Suprapubic skin (tissue), 4 donors: ENCODE results near the gene CACNA1A. TPM values are rescaled to one million over a fixed set of nuclear protein-coding genes. Genes with fewer than 3 reads are reported as not detected.

Source experiments
- DNase-seq, 2 donors: peaks; one replicate each; pipeline ENCODE4 v3.0.0-alpha.2; 2019; ENCODE audit warnings: low spot score in 2 of 2
- H3K27ac ChIP-seq: fragments of 200-600 bp; sonication (generic); one replicate; pipeline ENCODE4 v1.5.1; 2019
- H3K27me3 ChIP-seq: fragments of 200-600 bp; sonication (generic); one replicate; pipeline ENCODE4 v1.5.1; 2019
- H3K36me3 ChIP-seq: fragments of 200-600 bp; sonication (generic); one replicate; pipeline ENCODE4 v1.5.1; 2019
- H3K4me1 ChIP-seq: fragments of 200-600 bp; sonication (generic); one replicate; pipeline ENCODE4 v1.5.1; 2019
- H3K4me3 ChIP-seq: fragments of 200-600 bp; sonication (generic); one replicate; pipeline ENCODE4 v1.5.1; 2019; ENCODE audit warnings: mild to moderate bottlenecking
- H3K9me3 ChIP-seq: fragments of 200-600 bp; sonication (generic); one replicate; pipeline ENCODE4 v1.5.1; 2019
- CTCF ChIP-seq, 2 donors: fragments of 200-600 bp in 1 of 2; fragments of 450-650 bp in 1 of 2; sonication (generic) in 1 of 2; IDR thresholded peaks; one replicate each; pipeline ENCODE4 v1.5.1; 2016 to 2019; ENCODE audit warnings: antibody characterized with exemption in 2 of 2, mild to moderate bottlenecking in 1 of 2, moderate library complexity in 1 of 2
- EP300 ChIP-seq: sonication (generic); formaldehyde crosslinking; IDR thresholded peaks from one replicate; pipeline ENCODE4 v1.6.1; 2017; ENCODE audit warnings: antibody characterized with exemption
- POLR2A ChIP-seq, 2 donors: fragments of 450-650 bp; IDR thresholded peaks; one replicate each; pipeline ENCODE4 v1.6.1; 2017; ENCODE audit warnings: antibody characterized with exemption in 2 of 2, mild to moderate bottlenecking in 2 of 2, moderate library complexity in 2 of 2
- POLR2AphosphoS5 ChIP-seq, 3 donors: sonication (generic); formaldehyde crosslinking; IDR thresholded peaks; one replicate each; pipeline ENCODE4 v1.6.1; 2017; ENCODE audit warnings: antibody characterized with exemption in 3 of 3
- WGBS: methylation state at CpG from one replicate; pipeline ENCODE4 v1.1.5; 2018; 5-methylcytosine and 5-hydroxymethylcytosine counted together
- total RNA-seq, 4 donors: library from RNA; depleted of rRNA; stranded (reverse); fragments of >200 nt; gene quantifications; one replicate each; pipeline ENCODE4 v1.1.0, GENCODE V29; 2016

CACNA1A gene
- total RNA-seq, 4 donors from 2014 or later, result 0.26 to 0.42 (median 0.35) TPM

- Histone ChIP-seq H3K4me3 (no peak overlapping the region), H3K27me3 (no peaks in the 10 kb centered on the region), H3K9me3 (no peaks in the 10 kb centered on the region), H3K36me3 (no peaks in the 10 kb centered on the region), H3K27ac (no peak overlapping the region), H3K4me1 (peaks cover 59% of the 10 kb centered on the region)
- DNase-seq, result no peak
- 91% methylated on average over 3 of the region's 3 CpGs for WGBS
- TF ChIP-seq POLR2AphosphoS5 (IDR thresholded peaks at IDR 0.05) (no peak), EP300 (no peak), POLR2A (IDR thresholded peaks at IDR 0.05) (no peak), CTCF (IDR thresholded peaks at IDR 0.05) (no peak)
Measured at GRCh38 chr19:13159713-13160112, 346.6 kb downstream of the CACNA1A start.
